ENCODE data around the gene CCDC13.

Gene CCDC13

DNA sequence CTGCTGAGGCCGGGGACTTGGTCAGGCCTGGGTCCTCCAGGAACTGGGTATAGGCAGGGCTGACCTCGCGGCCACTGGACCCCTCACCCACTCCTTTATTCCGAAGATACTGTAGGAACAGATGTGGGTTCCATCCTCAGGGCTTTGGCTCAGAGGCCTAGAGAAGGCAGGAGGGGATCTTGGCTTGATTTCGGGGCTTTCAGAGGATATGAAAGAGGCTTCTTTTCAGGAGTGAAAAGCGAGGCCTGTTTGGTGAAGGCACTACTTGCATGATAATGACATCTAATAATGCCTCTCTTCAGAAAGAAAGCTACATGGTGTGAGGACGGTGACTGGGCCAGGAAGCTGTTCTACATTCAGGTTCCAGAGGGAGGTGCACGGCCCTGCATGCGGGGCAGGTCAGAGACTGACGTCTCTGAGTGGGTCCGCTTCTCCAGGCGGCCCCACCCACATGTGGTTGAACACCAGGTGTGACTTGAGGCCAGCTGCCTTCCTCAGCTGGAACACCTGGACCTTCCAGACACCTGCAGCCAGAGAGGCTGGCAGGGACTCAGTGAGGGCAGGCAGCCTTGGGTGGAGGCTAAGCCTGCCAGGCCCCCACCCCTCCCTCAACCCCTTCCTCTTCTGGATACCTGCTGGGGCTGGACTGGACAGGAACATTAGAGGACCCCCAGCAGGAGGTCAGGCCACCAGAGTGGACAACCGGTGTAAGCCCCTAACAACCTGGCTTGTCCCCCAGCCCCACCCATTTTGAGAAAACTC lies 39.4 kb downstream of the CCDC13 start:
- no peak for DNase-seq (ENCODE audit: low spot score)

GRCh38 chr3:42732829-42733459 lies 40.1 kb downstream of the CCDC13 start:
- DNase-seq (ENCODE audit: low spot score), result no peak

DNA sequence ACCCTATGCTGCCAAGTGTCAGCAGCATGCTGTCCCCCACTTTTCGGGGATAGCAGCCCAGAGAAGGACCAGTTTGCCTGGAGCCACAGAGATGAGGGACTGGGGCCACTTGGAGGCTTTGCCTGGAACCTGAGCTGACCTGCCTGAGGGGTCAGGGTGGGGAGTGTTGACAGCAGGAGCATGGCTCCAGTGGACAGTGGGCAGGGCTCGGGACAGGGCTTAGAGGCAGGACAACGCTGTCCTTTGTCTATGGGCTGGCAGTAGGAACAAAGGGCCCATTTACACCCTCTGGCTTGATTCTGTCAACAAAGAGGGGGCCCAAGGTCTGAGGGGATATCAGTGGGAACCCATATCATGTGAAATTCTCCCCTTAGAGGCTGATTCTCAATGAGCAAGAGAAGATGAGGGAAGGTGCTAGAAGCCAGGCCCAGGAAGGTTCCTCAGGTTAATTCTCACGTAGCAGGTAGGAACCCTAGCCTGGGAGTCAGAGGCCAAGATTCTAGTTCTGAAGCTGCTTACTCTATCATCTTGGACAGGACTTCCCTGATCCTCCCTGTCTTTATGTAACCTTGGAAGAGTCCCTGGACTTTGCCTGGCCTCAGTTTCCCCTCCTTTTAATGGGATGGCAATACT lies 40.7 kb downstream of the CCDC13 start:
- DNase-seq (ENCODE audit: low spot score), result no peak

GRCh38 chr3:42731476-42732195 lies 41.4 kb downstream of the CCDC13 start:
- DNase-seq (ENCODE audit: low spot score), result no peak

DNA sequence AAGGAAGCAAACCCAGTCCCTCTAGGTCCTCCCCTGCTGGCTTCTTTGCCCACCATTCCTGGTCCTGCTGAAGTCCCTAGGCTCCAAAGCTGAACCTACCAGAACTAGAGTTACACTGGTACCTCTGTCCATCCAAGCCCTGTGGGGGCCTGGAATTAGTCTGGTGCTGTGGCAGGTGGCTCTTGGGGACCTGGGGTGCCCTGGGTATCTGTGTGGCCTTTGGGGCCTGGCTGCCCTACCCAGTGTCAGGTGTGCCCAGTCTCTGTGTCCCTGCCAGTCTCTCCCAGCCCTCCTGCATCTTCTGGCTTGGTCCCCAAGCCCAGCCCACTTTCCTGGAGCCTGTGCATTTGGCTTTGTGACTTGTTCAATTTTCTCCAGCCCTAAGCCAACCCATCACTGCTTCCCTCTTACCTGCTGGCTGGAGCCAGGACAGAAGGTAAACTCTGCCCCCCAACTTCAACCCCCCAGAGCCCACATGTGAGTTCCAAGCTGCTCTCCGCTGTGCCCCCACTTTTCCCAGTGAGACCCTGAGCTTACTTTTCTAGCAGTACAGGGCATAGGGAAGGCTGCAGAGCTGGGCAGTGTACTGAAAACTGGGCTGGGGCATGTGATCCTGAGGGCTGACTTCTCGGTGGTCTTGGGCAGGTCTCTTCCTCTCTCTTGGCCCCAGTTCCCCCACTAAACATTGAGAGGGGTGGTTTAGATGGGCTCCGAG lies 42.2 kb downstream of the CCDC13 start:
- DNase-seq (ENCODE audit: low spot score), result no peak

DNA sequence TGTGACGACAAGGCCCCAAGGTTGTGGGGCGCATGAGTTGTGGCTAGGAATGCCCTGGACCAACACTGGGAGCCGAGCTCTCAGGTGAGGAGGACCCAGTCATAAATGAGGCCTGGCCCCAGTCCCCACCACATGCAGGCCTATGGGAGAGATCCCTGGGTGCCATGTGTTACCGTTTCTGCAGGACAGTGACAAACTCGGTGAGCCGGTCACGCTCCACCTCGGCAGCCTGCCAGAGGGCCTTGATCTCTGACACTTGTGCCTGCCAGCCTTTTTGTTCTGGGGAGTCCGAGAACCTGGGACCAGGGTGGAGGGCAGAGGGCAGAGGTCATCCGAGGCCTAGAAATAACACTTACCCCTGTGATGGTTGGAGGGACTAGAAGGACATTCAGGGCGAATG lies 42.8 kb downstream of the CCDC13 start:
- no peak for DNase-seq (ENCODE audit: low spot score)

GRCh38 chr3:42729404-42730145 lies 43.5 kb downstream of the CCDC13 start:
- no peak for DNase-seq (ENCODE audit: low spot score)

DNA sequence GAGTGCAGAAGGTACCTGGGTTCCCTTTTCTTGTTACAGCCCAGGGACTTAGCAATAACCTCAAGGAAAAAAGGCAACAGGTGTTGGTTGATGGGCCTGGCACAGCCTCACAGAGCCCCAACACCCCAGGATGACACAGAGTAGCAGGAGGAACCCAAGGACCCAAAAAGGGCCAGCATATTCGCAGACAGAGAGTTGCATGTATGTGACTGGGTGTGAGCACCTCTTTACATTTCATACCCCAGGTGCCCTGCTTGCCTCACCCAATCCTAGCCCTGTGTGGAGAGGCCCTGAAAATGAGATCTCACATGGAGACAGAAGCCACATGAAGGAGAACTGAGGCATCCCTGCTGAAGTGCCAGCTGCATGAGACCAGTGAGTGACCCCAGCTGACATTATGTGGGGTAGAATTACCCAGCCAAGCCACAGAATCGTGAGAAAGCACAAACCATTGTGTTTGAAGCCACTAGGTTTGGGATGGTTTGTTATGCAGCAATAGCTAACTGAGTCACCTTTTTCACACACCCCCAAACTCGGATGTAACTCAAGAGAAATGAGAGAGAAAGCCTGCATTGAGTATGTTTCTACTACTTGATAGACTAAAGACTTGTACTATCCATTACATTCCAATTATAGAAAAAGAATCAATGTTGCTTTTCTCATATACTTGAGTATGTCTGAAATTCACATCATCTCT lies 44.2 kb downstream of the CCDC13 start:
- no peak for DNase-seq (ENCODE audit: low spot score)

- DNase-seq (ENCODE audit: low spot score), result no peak
Observed at GRCh38 chr3:42728056-42728455, 45.0 kb downstream of the CCDC13 start.

GRCh38 chr3:42725454-42725853 lies 47.6 kb downstream of the CCDC13 start:
- no peak for DNase-seq (ENCODE audit: low spot score)

DNA sequence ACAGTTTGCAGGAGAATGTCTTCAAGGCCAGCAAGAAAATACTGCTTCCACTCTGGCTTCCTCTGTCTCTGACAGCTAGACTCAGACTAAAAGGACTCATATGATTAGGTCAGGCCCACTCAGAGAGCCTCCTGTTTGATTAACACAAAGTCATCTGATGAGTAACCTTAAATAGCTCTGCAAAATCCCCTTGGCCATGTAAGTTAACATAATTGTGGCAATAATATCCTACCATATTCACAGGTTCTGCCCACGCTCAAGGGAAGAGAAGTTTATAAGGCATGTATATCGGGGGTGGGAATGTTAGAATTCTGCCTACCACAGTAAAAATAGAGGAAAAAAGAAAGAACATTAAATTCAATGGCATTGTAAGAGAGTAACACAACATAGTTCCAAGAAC lies 49.8 kb downstream of the CCDC13 start:
- no peak for DNase-seq (ENCODE audit: low spot score)

Data from AG08395 (cell line).